Effector memory CD4-positive, alpha-beta T cell (primary cell): ENCODE measurements around the gene COL25A1.
"Not testable (repeated sequence)": the region's sequence is repeated elsewhere in the genome, so short reads cannot be mapped to it uniquely, and the experiment has no call there.

Experiments used
- DNase-seq, 3 donors: peaks; one replicate each; pipeline ENCODE4 v3.0.0-alpha.2; 2020
- H3K27ac ChIP-seq: 2 replicates; pipeline ENCODE4 v1.7.0; 2013; ENCODE audit warnings: mild to moderate bottlenecking, low read length, moderate library complexity; ENCODE audit not compliant: insufficient read depth, poor library complexity, severe bottlenecking
- H3K27me3 ChIP-seq: replicated peaks from 2 replicates; pipeline ENCODE4 v1.7.0; 2013; ENCODE audit warnings: mild to moderate bottlenecking, low read length; ENCODE audit not compliant: insufficient read depth, control insufficient read depth, poor library complexity, severe bottlenecking
- H3K36me3 ChIP-seq: 2 replicates; pipeline ENCODE4 v1.7.0; 2013; ENCODE audit warnings: mild to moderate bottlenecking, low read length, moderate library complexity; ENCODE audit not compliant: control insufficient read depth, insufficient read depth
- H3K4me1 ChIP-seq: 2 replicates; pipeline ENCODE4 v1.7.0; 2013; ENCODE audit warnings: low read length, mild to moderate bottlenecking; ENCODE audit not compliant: control insufficient read depth, insufficient read depth, poor library complexity, severe bottlenecking
- H3K4me3 ChIP-seq: 2 replicates; pipeline ENCODE4 v1.7.0; 2013; ENCODE audit warnings: low read length, low read depth, mild to moderate bottlenecking; ENCODE audit not compliant: insufficient read depth, poor library complexity, severe bottlenecking
- H3K9me3 ChIP-seq: 2 replicates; pipeline ENCODE4 v1.7.0; 2013; ENCODE audit warnings: mild to moderate bottlenecking, low read length, moderate library complexity; ENCODE audit not compliant: control insufficient read depth

COL25A1 gene

GRCh38 chr4:109121561-109121960 is 180.9 kb downstream of the COL25A1 start:
- H3K4me3 ChIP-seq = no peak overlapping the region
- DNase-seq = no peak
- H3K27ac ChIP-seq = no peak overlapping the region
- no peaks in the 10 kb centered on the region for H3K4me1 ChIP-seq
- no peaks in the 10 kb centered on the region for H3K9me3 ChIP-seq
- no peaks in the 10 kb centered on the region for H3K27me3 ChIP-seq
- no peaks in the 10 kb centered on the region for H3K36me3 ChIP-seq

- Histone ChIP-seq H3K4me3 (no peak overlapping the region), H3K4me1 (no peaks in the 10 kb centered on the region), H3K27me3 (no peaks in the 10 kb centered on the region), H3K27ac (no peak overlapping the region), H3K9me3 (no peaks in the 10 kb centered on the region), H3K36me3 (no peaks in the 10 kb centered on the region)
- DNase-seq = no peak
Observed at GRCh38 chr4:109119852-109120251, 182.6 kb downstream of the COL25A1 start.

GRCh38 chr4:109118635-109119034 is 183.8 kb downstream of the COL25A1 start:
- H3K9me3 ChIP-seq = no peaks in the 10 kb centered on the region
- no peaks in the 10 kb centered on the region for H3K27me3 ChIP-seq
- no peaks in the 10 kb centered on the region for H3K4me1 ChIP-seq
- DNase-seq = no peak
- no peaks in the 10 kb centered on the region for H3K36me3 ChIP-seq
- no peak overlapping the region for H3K27ac ChIP-seq
- H3K4me3 ChIP-seq = no peak overlapping the region

- Histone ChIP-seq H3K4me1 (no peaks in the 10 kb centered on the region), H3K27me3 (no peaks in the 10 kb centered on the region), H3K27ac (no peak overlapping the region), H3K36me3 (no peaks in the 10 kb centered on the region), H3K4me3 (no peak overlapping the region), H3K9me3 (no peaks in the 10 kb centered on the region)
- DNase-seq = no peak
Observed at GRCh38 chr4:109114501-109114900, 188.0 kb downstream of the COL25A1 start.

- H3K4me3 ChIP-seq = no peak overlapping the region
- no peak for DNase-seq
- no peak overlapping the region for H3K27ac ChIP-seq
- no peaks in the 10 kb centered on the region for H3K9me3 ChIP-seq
- H3K4me1 ChIP-seq = no peaks in the 10 kb centered on the region
- no peaks in the 10 kb centered on the region for H3K27me3 ChIP-seq
- no peaks in the 10 kb centered on the region for H3K36me3 ChIP-seq
Observed at GRCh38 chr4:109113521-109113920, 188.9 kb downstream of the COL25A1 start.

GRCh38 chr4:109111031-109111430 is 191.4 kb downstream of the COL25A1 start:
- no peak for DNase-seq
- Histone ChIP-seq H3K4me3 (no peak overlapping the region), H3K27me3 (no peaks in the 10 kb centered on the region), H3K27ac (no peak overlapping the region), H3K36me3 (no peaks in the 10 kb centered on the region), H3K4me1 (no peaks in the 10 kb centered on the region), H3K9me3 (no peaks in the 10 kb centered on the region)

- H3K4me3 ChIP-seq, H3K27me3 ChIP-seq, H3K9me3 ChIP-seq, DNase-seq, H3K27ac ChIP-seq, H3K36me3 ChIP-seq, H3K4me1 ChIP-seq: not testable (repeated sequence)
Observed at GRCh38 chr4:109108215-109108614, 194.2 kb downstream of the COL25A1 start.

GRCh38 chr4:109094056-109094455 is 208.4 kb downstream of the COL25A1 start:
- DNase-seq = no peak
- H3K4me1 ChIP-seq = no peaks in the 10 kb centered on the region
- no peaks in the 10 kb centered on the region for H3K9me3 ChIP-seq
- H3K4me3 ChIP-seq = no peak overlapping the region
- H3K27ac ChIP-seq = no peak overlapping the region
- H3K27me3 ChIP-seq = no peaks in the 10 kb centered on the region
- H3K36me3 ChIP-seq = no peaks in the 10 kb centered on the region

GRCh38 chr4:109091727-109092409 is 210.6 kb downstream of the COL25A1 start:
- DNase-seq = no peak
- no peak overlapping the region for H3K4me3 ChIP-seq
- no peak overlapping the region for H3K27ac ChIP-seq
- no peaks in the 10 kb centered on the region for H3K9me3 ChIP-seq
- no peaks in the 10 kb centered on the region for H3K27me3 ChIP-seq
- no peaks in the 10 kb centered on the region for H3K36me3 ChIP-seq
- no peaks in the 10 kb centered on the region for H3K4me1 ChIP-seq

GRCh38 chr4:109083911-109084310 is 218.5 kb downstream of the COL25A1 start:
- Histone ChIP-seq H3K27ac (no peak overlapping the region), H3K4me1 (no peaks in the 10 kb centered on the region), H3K4me3 (no peak overlapping the region), H3K36me3 (no peaks in the 10 kb centered on the region), H3K27me3 (no peaks in the 10 kb centered on the region), H3K9me3 (no peaks in the 10 kb centered on the region)
- DNase-seq = no peak
